ENCODE data around the gene ERBB4.

DNA sequence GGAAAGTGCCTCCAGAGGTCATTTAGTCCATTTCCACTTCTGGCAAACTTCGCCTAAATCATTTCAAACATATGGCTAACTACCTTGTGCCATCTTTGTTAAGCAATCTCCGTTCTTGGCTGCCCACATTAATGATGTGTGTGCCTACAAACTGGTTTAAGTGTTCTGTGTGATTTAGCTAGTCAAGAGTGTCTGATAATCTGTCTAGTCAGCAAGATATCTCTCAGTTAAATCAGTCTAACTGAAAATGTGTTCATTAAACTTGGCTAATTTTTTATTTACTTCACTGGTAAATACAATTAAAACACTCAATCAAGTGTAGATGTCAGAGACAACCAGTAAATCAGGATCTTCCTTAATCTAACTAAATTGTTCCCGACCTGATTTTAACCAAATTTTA, 352.4 kb downstream of the ERBB4 start:
- no peak for TF ChIP-seq POLR2A (IDR thresholded peaks at IDR 0.05)
- TF ChIP-seq EP300 (IDR thresholded peaks at IDR 0.05; ENCODE audit: low read depth): no peak
- TF ChIP-seq, protein P1, sequence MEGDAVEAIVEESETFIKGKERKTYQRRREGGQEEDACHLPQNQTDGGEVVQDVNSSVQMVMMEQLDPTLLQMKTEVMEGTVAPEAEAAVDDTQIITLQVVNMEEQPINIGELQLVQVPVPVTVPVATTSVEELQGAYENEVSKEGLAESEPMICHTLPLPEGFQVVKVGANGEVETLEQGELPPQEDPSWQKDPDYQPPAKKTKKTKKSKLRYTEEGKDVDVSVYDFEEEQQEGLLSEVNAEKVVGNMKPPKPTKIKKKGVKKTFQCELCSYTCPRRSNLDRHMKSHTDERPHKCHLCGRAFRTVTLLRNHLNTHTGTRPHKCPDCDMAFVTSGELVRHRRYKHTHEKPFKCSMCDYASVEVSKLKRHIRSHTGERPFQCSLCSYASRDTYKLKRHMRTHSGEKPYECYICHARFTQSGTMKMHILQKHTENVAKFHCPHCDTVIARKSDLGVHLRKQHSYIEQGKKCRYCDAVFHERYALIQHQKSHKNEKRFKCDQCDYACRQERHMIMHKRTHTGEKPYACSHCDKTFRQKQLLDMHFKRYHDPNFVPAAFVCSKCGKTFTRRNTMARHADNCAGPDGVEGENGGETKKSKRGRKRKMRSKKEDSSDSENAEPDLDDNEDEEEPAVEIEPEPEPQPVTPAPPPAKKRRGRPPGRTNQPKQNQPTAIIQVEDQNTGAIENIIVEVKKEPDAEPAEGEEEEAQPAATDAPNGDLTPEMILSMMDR (IDR thresholded peaks at IDR 0.05): no peak

Measured in transverse colon (tissue), 3 donors.